ENCODE results near the gene HMGCR. TPM values are rescaled to one million over a fixed set of nuclear protein-coding genes. Genes with fewer than 3 reads are reported as not detected.

HMGCR gene
- total RNA-seq, 3 donors from 2014 or later (not counting 1 experiment from before 2014, with no cell fraction given): 44.2 to 89.5 (median 62.6) TPM

- Histone ChIP-seq H3K4me1 (ENCODE audit: control insufficient read depth, insufficient read depth, low read length) (peaks cover 10% of the 10 kb centered on the region), H3K27ac (ENCODE audit: low read length) (no peak overlapping the region), H3K27me3 (ENCODE audit: control insufficient read depth, insufficient read depth, low read length) (no peaks in the 10 kb centered on the region), H3K4me3 (ENCODE audit: low read length) (no peak overlapping the region), H3K36me3 (ENCODE audit: control insufficient read depth, insufficient read depth, low read length) (no peaks in the 10 kb centered on the region), H3K9me3 (ENCODE audit: control insufficient read depth, insufficient read depth, low read length) (no peaks in the 10 kb centered on the region)
- no peaks in the 10 kb centered on the region for H3K27me3 Mint-ChIP-seq (ENCODE audit: low read depth in 2 of 2)
- DNase-seq (no peak), ATAC-seq (no peak)
- TF ChIP-seq, protein P1, sequence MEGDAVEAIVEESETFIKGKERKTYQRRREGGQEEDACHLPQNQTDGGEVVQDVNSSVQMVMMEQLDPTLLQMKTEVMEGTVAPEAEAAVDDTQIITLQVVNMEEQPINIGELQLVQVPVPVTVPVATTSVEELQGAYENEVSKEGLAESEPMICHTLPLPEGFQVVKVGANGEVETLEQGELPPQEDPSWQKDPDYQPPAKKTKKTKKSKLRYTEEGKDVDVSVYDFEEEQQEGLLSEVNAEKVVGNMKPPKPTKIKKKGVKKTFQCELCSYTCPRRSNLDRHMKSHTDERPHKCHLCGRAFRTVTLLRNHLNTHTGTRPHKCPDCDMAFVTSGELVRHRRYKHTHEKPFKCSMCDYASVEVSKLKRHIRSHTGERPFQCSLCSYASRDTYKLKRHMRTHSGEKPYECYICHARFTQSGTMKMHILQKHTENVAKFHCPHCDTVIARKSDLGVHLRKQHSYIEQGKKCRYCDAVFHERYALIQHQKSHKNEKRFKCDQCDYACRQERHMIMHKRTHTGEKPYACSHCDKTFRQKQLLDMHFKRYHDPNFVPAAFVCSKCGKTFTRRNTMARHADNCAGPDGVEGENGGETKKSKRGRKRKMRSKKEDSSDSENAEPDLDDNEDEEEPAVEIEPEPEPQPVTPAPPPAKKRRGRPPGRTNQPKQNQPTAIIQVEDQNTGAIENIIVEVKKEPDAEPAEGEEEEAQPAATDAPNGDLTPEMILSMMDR (IDR thresholded peaks at IDR 0.05): no peak
- intact Hi-C loops (cut with micrococcal nuclease): loop anchor here (10.0 kb wide), 1 partner anchor 1396 kb away; no protein-coding TSS in a partner anchor
- peaks cover 19 to 29% of the 10 kb centered on the region in 2 donors for H3K4me1 Mint-ChIP-seq
- no peaks in the 10 kb centered on the region for H3K36me3 Mint-ChIP-seq
- 85% methylated on average over 2 of the region's 2 CpGs for WGBS (ENCODE audit: insufficient coverage)
- H3K27ac Mint-ChIP-seq: no peak overlapping the region
- no peaks in the 10 kb centered on the region for H3K9me3 Mint-ChIP-seq
- no peak overlapping the region for H3K4me3 Mint-ChIP-seq
Measured at GRCh38 chr5:75338408-75338807, 1.4 kb downstream of the HMGCR start.

- 69% methylated on average over 2 of the region's 3 CpGs for WGBS (ENCODE audit: insufficient coverage)
- H3K4me3 Mint-ChIP-seq: no peak overlapping the region
- no peaks in the 10 kb centered on the region for H3K27me3 ChIP-seq (ENCODE audit: control insufficient read depth, insufficient read depth, low read length)
- H3K27ac ChIP-seq (ENCODE audit: low read length): no peak overlapping the region
- H3K27me3 Mint-ChIP-seq (ENCODE audit: low read depth in 2 of 2): no peaks in the 10 kb centered on the region
- no peaks in the 10 kb centered on the region for H3K9me3 Mint-ChIP-seq
- H3K4me1 Mint-ChIP-seq: peaks cover 19 to 29% of the 10 kb centered on the region in 2 donors
- TF ChIP-seq, protein P1 (IDR thresholded peaks at IDR 0.05): no peak
- intact Hi-C loops (cut with micrococcal nuclease): no loop called here
- H3K27ac Mint-ChIP-seq: peak overlapping the region; percentile 14 to 54
- no peak overlapping the region for H3K4me3 ChIP-seq (ENCODE audit: low read length)
- no peaks in the 10 kb centered on the region for H3K36me3 Mint-ChIP-seq
- ATAC-seq: no peak
- H3K4me1 ChIP-seq (ENCODE audit: control insufficient read depth, insufficient read depth, low read length): peaks cover 10% of the 10 kb centered on the region
- peaks cover 16% of the 10 kb centered on the region for H3K36me3 ChIP-seq (ENCODE audit: control insufficient read depth, insufficient read depth, low read length)
- H3K9me3 ChIP-seq (ENCODE audit: control insufficient read depth, insufficient read depth, low read length): no peaks in the 10 kb centered on the region
- DNase-seq: no peak
Measured at GRCh38 chr5:75340714-75341478, 3.9 kb downstream of the HMGCR start.

- TF ChIP-seq, protein P1 (IDR thresholded peaks at IDR 0.05): no peak
- ATAC-seq: no peak
- Histone ChIP-seq H3K4me3 (ENCODE audit: low read length) (no peak overlapping the region), H3K27me3 (ENCODE audit: control insufficient read depth, insufficient read depth, low read length) (no peaks in the 10 kb centered on the region), H3K9me3 (ENCODE audit: control insufficient read depth, insufficient read depth, low read length) (no peaks in the 10 kb centered on the region), H3K27ac (ENCODE audit: low read length) (no peak overlapping the region), H3K36me3 (ENCODE audit: control insufficient read depth, insufficient read depth, low read length) (peaks cover 24% of the 10 kb centered on the region), H3K4me1 (ENCODE audit: control insufficient read depth, insufficient read depth, low read length) (peaks cover 5% of the 10 kb centered on the region)
- Mint-ChIP-seq H3K27me3 (ENCODE audit: low read depth in 2 of 2) (no peaks in the 10 kb centered on the region), H3K4me3 (no peak overlapping the region), H3K36me3 (no peaks in the 10 kb centered on the region), H3K4me1 (peaks cover 19 to 29% of the 10 kb centered on the region in 2 donors), H3K27ac (peak overlapping the region in 1 of 2 donors; percentile 14), H3K9me3 (no peaks in the 10 kb centered on the region)
- intact Hi-C loops (cut with micrococcal nuclease): no loop called here
- 100% methylated on average over 1 of the region's 1 CpG for WGBS (ENCODE audit: insufficient coverage)
- DNase-seq: no peak
Measured at GRCh38 chr5:75341934-75342333, 4.9 kb downstream of the HMGCR start.
